Stimulated activated CD4-positive, alpha-beta T cell treated with anti-CD3 and anti-CD28 coated beads, Interleukin-4, amount 100 ng/mL, for 4 hours (primary cell): ENCODE data around the gene RPP30.
"Not testable (repeated sequence)": the region's sequence is repeated elsewhere in the genome, so short reads cannot be mapped to it uniquely, and the experiment has no call there.

Experiments used
- DNase-seq, 2 experiments: peaks; one replicate each; pipeline ENCODE4 v3.0.0-alpha.2; 2020

Gene RPP30

DNA sequence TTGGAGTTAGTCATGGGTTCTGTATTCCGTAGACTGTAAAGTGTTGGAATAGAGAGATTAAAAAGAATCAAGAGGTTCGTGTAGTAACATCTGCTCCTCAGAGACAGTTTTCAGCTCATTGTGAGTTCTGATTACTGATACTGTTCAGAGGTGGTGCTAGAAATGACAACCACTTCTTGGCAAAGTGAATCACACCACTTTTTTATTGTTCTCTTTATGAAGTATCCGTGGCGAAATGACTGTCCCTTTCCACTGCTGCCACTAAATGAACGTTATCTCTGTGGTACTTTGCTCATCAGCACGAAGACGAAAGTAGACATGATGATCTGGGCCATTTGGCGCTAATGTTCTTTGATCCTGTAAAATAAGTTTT lies 860 bp downstream of the RPP30 start:
- no peak for DNase-seq

DNA sequence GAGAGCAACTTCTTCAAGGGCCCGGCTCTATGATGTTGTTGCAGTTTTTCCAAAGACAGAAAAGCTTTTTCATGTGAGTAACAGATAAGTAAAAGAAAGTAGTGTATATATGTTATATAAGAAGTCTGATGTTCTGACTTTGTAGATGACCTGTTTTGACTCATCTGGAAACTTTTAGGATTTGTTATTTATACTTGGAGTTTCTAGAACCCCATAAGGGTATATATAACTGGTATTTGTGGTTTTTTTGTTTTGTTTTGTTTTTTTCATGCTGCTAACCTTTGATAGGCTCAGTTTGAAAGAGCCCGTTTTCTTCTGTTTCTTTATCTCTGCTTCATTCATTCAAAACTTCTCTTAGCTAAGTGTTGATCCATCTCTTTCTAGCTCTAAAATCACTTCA lies 7.3 kb downstream of the RPP30 start:
- DNase-seq = no peak

DNA sequence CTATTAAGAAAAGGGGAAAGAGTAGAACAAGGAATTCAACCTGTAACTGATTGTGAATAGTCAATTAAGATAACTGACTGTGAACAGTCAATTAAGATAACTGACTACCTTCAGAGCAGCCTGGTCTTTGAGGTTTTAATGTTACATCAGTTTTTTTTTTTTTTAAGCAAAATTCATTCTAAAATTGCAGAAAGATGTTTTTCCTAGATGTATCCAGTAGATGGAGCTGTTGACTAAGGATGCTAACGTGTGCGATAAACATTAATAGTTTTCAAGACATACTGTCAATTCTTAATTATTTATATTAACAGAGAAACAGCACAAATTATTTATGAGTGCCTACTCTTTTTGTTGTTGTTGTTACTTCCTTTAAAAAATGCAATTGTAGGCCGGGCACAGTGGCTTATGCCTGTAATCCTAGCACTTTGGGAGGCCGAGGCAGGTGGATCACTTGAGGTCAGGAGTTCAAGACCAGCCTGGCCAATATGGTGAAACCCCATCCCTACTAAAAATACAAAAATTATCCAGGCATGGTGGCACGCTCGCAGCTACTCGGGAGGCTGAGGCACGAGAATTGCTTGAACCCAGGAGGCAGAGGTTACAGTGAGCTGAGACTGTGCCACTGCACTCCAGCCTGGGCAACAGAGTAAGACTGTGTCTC lies 8.4 kb downstream of the RPP30 start:
- DNase-seq = not testable (repeated sequence)

DNA sequence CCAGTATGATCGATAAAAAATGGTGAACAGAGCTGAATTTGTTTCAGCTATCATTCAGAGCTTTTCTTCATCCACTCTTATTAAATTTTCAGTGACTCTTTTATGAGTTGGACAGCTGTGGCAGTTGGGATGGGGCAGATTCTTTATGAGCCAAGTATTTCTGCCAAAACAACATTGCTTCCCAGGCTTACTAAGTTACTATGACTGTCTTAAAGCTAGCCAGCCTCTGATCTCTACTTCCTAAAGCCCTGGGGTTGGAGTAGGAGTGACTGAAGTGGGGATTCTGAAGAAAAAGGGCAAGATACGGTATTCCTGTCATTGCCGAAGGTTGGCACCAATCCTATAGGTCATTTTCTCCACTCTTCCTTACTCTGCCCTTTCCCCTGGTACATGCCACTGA lies 12.7 kb downstream of the RPP30 start:
- no peak for DNase-seq

DNA sequence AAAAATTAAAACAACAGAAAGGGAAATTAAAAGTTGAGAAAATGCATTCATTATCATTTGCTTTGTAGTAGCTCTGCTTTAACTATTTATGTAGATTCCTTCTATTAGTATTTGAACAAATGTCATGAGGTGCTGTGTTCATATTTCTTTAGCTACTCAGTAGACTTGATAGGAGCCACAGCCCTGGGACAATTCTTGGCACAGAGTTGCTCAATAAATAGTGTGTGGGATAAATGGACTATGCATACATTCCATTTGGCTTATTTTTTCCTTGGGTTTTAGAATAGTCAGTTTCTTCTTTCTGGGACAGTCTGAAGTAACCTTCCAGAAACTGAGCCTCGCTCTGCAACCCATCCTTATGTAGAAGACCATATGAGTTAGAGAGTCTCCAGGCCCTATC lies 13.4 kb downstream of the RPP30 start:
- DNase-seq = no peak

DNA sequence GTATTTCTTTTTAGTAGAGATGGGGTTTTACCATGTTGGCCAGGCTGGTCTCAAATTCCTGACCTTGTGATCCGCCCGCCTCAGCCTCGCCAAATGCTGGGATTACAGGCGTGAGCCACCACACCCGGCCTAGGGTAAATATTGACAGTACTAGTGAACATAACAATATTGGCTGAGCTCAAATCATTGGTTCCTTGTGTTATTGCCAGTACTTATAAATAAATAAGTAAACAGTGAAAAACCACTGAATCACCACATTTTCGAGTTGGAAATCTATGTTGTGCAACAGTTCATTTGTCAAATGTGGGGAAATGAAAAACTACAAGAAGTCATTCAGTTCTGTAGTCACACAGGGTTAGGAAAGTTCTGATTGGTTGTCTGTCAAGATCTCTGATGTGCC lies 15.8 kb downstream of the RPP30 start:
- no peak for DNase-seq

DNA sequence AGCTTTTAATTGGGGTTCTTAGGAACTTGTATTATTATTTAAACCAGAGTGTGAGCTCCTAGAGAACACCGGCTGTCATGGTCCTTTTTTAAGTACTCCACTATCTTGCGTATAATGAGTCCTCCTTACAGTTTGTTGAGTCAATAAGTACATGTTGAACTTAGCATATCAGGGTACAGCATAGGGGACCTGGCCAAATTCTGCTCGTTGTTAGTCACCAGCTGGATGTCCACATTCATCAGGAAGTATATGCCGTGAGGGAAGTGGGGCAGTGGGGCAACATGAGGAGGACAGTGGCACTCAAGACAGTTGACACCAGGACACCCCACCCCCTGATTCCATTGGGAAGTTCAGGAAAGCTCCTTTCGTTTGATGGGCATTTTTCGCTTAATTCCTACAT lies 16.6 kb downstream of the RPP30 start:
- no peak for DNase-seq

GRCh38 chr10:90889636-90890035 lies 17.9 kb downstream of the RPP30 start:
- DNase-seq = no peak

DNA sequence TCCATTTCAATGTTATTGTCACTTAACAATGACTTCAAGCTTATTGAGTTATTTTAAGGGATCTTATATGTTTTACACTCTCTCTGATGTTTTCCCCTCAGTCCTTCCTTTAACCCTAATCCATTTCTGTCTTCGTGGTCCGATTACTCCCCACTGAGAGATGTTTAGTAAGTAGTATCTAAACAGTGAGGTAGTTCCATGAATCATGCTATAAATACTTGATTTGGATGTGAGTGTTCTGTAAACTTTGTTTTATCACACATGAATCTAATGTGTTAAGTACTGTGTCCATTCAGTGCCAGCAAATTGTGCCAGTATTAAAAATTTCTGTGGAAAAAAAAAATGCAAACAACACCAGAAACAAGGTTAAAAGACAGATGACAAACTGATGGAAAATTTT lies 18.6 kb downstream of the RPP30 start:
- no peak for DNase-seq

DNA sequence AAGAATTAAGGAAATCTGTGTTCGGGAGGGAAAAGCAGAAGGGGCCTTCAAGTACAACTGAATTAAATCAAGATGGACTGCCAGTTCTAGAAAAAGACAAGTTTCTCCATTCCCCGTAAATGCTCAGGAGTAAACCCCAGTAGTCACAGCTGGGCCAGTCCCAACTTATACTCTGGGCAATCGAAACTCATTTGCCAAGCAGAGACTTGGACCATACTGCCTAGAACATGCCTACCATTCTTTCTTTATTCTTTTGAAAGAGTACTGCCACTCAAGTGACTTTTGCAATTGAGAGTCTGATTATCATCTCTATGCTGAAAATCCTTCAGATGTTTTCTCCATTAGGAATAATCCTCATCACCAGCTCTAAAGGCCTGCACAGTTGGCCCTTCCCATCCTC lies 21.4 kb downstream of the RPP30 start:
- no peak for DNase-seq

- not testable (repeated sequence) for DNase-seq
Measured at GRCh38 chr10:90896916-90897315, 25.1 kb downstream of the RPP30 start.

DNA sequence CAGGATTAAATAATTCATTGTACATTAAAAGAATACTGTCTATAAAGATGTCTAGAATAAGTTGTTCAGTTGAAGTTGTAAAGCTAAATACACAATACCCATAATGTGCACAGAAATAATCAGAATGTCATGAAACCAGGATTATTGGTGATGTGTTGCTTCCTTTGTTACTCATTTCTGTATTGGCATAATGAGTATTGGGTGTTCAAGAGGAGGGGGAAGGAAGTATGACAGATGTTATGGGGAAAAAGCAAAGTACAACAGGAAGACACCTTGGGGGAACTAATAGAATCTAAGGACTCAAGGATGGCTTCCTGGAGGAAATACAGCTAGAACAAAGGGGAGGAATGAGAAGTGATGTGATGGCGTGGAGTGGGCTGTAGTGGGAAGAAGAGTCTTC lies 34.2 kb downstream of the RPP30 start:
- no peak for DNase-seq

- DNase-seq = no peak
Measured at GRCh38 chr10:90906596-90906995, 34.8 kb downstream of the RPP30 start.

DNA sequence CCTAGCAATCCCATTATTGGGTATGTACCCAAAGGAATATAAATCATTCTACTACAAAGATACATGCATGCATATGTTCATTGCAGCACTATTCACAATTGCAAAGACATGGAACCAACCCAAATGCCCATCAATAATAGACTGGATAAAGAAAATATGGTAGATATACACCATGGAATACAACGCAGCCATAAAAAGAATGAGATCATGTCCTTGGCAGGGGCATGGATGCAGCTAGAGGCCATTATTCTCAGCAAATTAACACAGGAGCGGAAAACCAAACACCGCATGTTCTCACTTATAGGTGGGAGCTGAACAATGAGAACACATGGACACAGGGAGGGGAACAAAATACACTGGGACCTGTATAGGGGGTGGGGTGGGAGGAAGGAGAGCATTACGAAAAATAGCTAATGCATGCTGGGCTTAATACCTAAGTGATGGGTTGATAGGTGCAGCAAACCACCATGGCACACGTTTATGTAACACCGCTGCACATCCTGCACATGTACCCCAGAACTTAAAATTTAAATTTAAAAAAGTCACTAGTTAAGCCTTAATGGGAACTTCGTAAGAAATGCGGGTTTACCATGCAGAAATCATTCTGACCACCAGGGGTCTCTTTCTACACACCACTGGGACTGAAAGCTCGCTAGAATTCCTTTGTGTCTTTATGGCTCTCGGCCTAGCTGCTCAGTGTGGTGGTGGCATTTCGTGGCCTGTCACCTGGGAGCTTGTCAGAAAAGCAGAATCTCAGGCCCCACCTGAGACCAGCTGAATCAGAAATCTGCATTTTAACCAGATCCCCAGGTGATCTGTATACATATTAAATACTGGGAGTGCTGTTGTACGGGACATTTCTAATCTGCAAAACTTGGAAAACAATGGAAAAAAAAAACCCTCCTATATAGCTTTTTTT lies 39.6 kb downstream of the RPP30 start:
- peak; percentile 8 to 13 for DNase-seq

GRCh38 chr10:90912174-90912573 lies 40.4 kb downstream of the RPP30 start:
- DNase-seq = no peak

GRCh38 chr10:90912854-90913479 lies 41.2 kb downstream of the RPP30 start:
- DNase-seq = no peak

- no peak for DNase-seq
Measured at GRCh38 chr10:90913774-90914420, 42.1 kb downstream of the RPP30 start.

DNA sequence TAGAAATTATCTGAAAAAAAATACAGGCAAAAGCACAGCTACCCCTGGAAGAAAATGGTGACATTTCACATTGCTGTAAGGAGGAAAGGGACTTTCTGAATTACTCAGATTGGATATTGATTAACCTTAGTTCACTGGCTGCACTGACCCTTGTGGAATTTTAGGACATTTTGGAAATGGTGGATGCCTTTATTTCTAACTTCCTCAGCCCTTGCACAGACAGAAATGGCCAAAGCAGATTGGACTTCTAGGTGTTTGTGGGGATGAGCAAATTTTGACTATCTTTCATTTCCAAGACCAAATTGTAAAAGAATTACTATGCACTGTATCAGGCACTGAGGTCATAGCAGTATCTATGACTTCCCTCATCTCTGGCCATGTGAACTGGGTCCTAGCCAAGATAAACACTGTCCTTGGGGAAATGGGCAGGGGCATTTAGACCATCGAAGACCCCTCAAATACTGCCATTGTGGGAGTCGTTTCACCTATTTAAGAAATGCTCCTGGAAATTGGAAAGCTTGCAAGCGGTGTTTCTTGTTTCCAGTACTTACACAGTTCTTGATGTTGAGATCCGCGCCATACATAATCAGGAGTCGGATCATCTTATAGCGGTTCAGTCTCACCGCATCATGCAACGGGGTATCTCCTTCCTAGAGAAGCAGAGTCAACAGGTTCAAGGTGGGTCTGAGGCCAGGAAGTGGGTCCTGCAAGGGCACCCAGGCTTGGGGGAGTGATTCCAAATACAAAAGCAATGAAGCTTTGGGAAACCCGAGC lies 43.4 kb downstream of the RPP30 start:
- DNase-seq = no peak

- no peak for DNase-seq
Measured at GRCh38 chr10:90915766-90916075, 43.9 kb downstream of the RPP30 start.

- no peak for DNase-seq
Measured at GRCh38 chr10:90916392-90917237, 44.8 kb downstream of the RPP30 start.

DNA sequence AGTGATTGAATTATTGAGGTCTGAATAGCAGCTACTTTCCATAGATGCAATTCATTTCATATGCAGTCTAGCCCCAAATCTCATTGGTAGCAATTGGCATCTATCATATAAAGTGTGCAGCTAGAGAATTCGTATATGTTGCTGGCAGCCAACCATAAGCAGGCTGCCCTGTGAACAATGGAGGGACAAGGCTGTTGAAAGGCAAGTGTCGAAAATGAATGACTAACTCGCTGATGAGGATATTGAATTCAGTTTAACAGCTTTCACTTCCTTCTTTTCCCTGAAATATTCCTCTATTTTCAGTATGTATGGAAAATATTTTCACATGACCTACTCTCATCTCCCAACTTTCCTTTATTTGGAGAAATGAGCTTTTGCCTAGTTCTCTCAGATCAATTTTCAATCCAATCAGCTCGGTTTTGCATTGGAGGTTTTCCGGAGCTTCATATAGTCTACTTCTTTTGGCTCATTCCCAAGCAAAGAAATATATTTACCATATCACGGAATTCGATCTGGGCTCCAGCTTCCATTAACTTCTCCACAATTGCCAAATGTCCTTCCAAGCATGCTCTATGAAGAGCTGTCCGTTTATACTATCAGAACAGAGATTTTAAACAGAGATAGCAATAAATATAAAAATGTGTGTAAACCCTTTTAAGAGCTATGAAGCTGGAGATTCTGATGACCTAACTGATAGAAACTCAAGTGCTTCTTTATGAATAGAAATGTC lies 45.6 kb downstream of the RPP30 start:
- DNase-seq = no peak
